KMS-11 (cell line): ENCODE results near the gene DOCK11.
"Not testable (repeated sequence)": the region's sequence is repeated elsewhere in the genome, so short reads cannot be mapped to it uniquely, and the experiment has no call there.

ENCODE experiments used
- H2AFZ ChIP-seq: fragments of 200-600 bp; sonication (generic); 2 replicates; pipeline ENCODE4 v1.6.1; 2016; ENCODE audit warnings: antibody characterized with exemption, mixed run types, low read depth
- H3K27ac ChIP-seq: fragments of 200-600 bp; sonication (generic); 2 replicates; pipeline ENCODE4 v1.6.1; 2016; ENCODE audit warnings: mild to moderate bottlenecking, mixed run types
- H3K27me3 ChIP-seq: fragments of 200-600 bp; sonication (generic); 2 replicates; pipeline ENCODE4 v1.6.1; 2017; ENCODE audit warnings: mild to moderate bottlenecking, low read depth, mixed run types, moderate library complexity; ENCODE audit not compliant: insufficient read depth
- H3K36me3 ChIP-seq: fragments of 200-600 bp; sonication (generic); 2 replicates; pipeline ENCODE4 v1.6.1; 2017; ENCODE audit warnings: mild to moderate bottlenecking, mixed run types; ENCODE audit not compliant: insufficient read depth
- H3K4me1 ChIP-seq: fragments of 200-600 bp; sonication (generic); 2 replicates; pipeline ENCODE4 v1.6.1; 2016; ENCODE audit warnings: mild to moderate bottlenecking, low read depth, mixed run types; ENCODE audit not compliant: poor library complexity, severe bottlenecking
- H3K4me2 ChIP-seq: fragments of 200-600 bp; sonication (generic); 2 replicates; pipeline ENCODE4 v1.7.0; 2016; ENCODE audit warnings: mild to moderate bottlenecking, mixed run types
- H3K4me3 ChIP-seq: fragments of 200-600 bp; sonication (generic); IDR thresholded peaks from 2 replicates; pipeline ENCODE4 v1.6.1; 2017; ENCODE audit warnings: low read depth, low read length, mixed read lengths; ENCODE audit not compliant: insufficient read depth
- H3K79me2 ChIP-seq: fragments of 200-600 bp; sonication (generic); 2 replicates; pipeline ENCODE4 v1.6.1; 2016; ENCODE audit warnings: low read depth, mixed run types; ENCODE audit not compliant: insufficient read depth
- H3K9ac ChIP-seq: fragments of 200-600 bp; sonication (generic); 2 replicates; pipeline ENCODE4 v1.6.1; 2016; ENCODE audit warnings: mild to moderate bottlenecking, mixed run types
- H4K20me1 ChIP-seq: fragments of 200-600 bp; sonication (generic); 2 replicates; pipeline ENCODE4 v1.6.1; 2016; ENCODE audit warnings: mild to moderate bottlenecking, mixed run types; ENCODE audit not compliant: insufficient read depth
- CTCF ChIP-seq: fragments of 200-600 bp; sonication (generic); conservative IDR thresholded peaks from 2 replicates; pipeline ENCODE4 v1.6.1; 2017; ENCODE audit warnings: low read depth, mild to moderate bottlenecking, antibody characterized with exemption, low read length, moderate library complexity, mixed read lengths

Gene DOCK11

GRCh38 chrX:118464501-118464900 is 31.1 kb upstream of the DOCK11 start:
- Histone ChIP-seq H3K4me1 (no peaks in the 10 kb centered on the region), H3K36me3 (no peaks in the 10 kb centered on the region), H3K4me2 (no peak overlapping the region), H2AFZ (no peak overlapping the region), H4K20me1 (no peaks in the 10 kb centered on the region), H3K27me3 (no peaks in the 10 kb centered on the region), H3K27ac (no peak overlapping the region), H3K9ac (no peak overlapping the region), H3K4me3 (no peak overlapping the region), H3K79me2 (no peaks in the 10 kb centered on the region)
- TF ChIP-seq CTCF, result no peak

- Histone ChIP-seq H3K4me1 (no peaks in the 10 kb centered on the region), H4K20me1 (no peaks in the 10 kb centered on the region), H3K27me3 (no peaks in the 10 kb centered on the region), H2AFZ (no peak overlapping the region), H3K4me3 (no peak overlapping the region), H3K79me2 (no peaks in the 10 kb centered on the region), H3K27ac (no peak overlapping the region), H3K9ac (no peak overlapping the region), H3K4me2 (no peak overlapping the region), H3K36me3 (no peaks in the 10 kb centered on the region)
- TF ChIP-seq CTCF, result no peak
Observed at GRCh38 chrX:118468122-118468521, 27.5 kb upstream of the DOCK11 start.

GRCh38 chrX:118470721-118471347 is 24.8 kb upstream of the DOCK11 start:
- H3K4me3 ChIP-seq, H4K20me1 ChIP-seq, H3K27ac ChIP-seq, H3K79me2 ChIP-seq, H3K36me3 ChIP-seq, H3K4me2 ChIP-seq, H3K9ac ChIP-seq, H3K4me1 ChIP-seq, H3K27me3 ChIP-seq, H2AFZ ChIP-seq: not testable (repeated sequence)

- TF ChIP-seq CTCF, result no peak
- H3K36me3 ChIP-seq, result no peaks in the 10 kb centered on the region
- H4K20me1 ChIP-seq, result no peaks in the 10 kb centered on the region
- no peak overlapping the region for H3K27ac ChIP-seq
- H3K9ac ChIP-seq, result no peak overlapping the region
- no peaks in the 10 kb centered on the region for H3K27me3 ChIP-seq
- H3K4me2 ChIP-seq, result no peak overlapping the region
- no peaks in the 10 kb centered on the region for H3K79me2 ChIP-seq
- H3K4me3 ChIP-seq, result no peak overlapping the region
- H3K4me1 ChIP-seq, result no peaks in the 10 kb centered on the region
- no peak overlapping the region for H2AFZ ChIP-seq
Observed at GRCh38 chrX:118474586-118474985, 21.0 kb upstream of the DOCK11 start.

- Histone ChIP-seq H2AFZ (no peak overlapping the region), H3K4me1 (no peaks in the 10 kb centered on the region), H3K4me2 (no peak overlapping the region), H3K27ac (no peak overlapping the region), H4K20me1 (no peaks in the 10 kb centered on the region), H3K36me3 (no peaks in the 10 kb centered on the region), H3K4me3 (no peak overlapping the region), H3K79me2 (no peaks in the 10 kb centered on the region), H3K9ac (no peak overlapping the region), H3K27me3 (no peaks in the 10 kb centered on the region)
- TF ChIP-seq CTCF, result no peak
Observed at GRCh38 chrX:118475903-118476302, 19.7 kb upstream of the DOCK11 start.
